Osteoblast (primary cell): ENCODE data around the gene PAQR4. TPM values are rescaled to one million over a fixed set of nuclear protein-coding genes. Genes with fewer than 3 reads are reported as not detected.
"Not testable (repeated sequence)": the region's sequence is repeated elsewhere in the genome, so short reads cannot be mapped to it uniquely, and the experiment has no call there.

ENCODE experiments used
- DNase-seq: peaks from one replicate; pipeline ENCODE4 v3.0.0; 2011; ENCODE audit warnings: low spot score, mixed read lengths; ENCODE audit not compliant: insufficient read length; ENCODE audit errors: missing footprints
- H2AFZ ChIP-seq: 2 replicates; pipeline ENCODE4 v1.6.0; 2011; ENCODE audit warnings: mild to moderate bottlenecking, low read length
- H3K27ac ChIP-seq: 2 replicates; pipeline ENCODE4 v1.5.1; 2011; ENCODE audit warnings: mild to moderate bottlenecking, low read depth, low read length, moderate library complexity
- H3K27me3 ChIP-seq: 2 replicates; pipeline ENCODE4 v1.6.0; 2012; ENCODE audit warnings: mild to moderate bottlenecking, control low read depth, inconsistent platforms, low read length, moderate library complexity; ENCODE audit not compliant: insufficient read depth
- H3K36me3 ChIP-seq: 2 replicates; pipeline ENCODE4 v1.5.1; 2011; ENCODE audit warnings: mild to moderate bottlenecking, low read length, control low read depth, moderate library complexity; ENCODE audit not compliant: insufficient read depth
- H3K4me1 ChIP-seq: 2 replicates; pipeline ENCODE4 v1.5.1; 2011; ENCODE audit warnings: mild to moderate bottlenecking, low read length, control low read depth, moderate library complexity; ENCODE audit not compliant: insufficient read depth
- H3K4me2 ChIP-seq: 2 replicates; pipeline ENCODE4 v1.6.0; 2011; ENCODE audit warnings: mild to moderate bottlenecking, low read length; ENCODE audit not compliant: insufficient read depth
- H3K4me3 ChIP-seq: fragments of 200-600 bp; sonication (generic); 3 replicates; pipeline ENCODE4 v1.5.1; 2012; ENCODE audit warnings: mild to moderate bottlenecking, low read length, inconsistent platforms; ENCODE audit not compliant: insufficient read depth
- H3K79me2 ChIP-seq: 2 replicates; pipeline ENCODE4 v1.6.0; 2012; ENCODE audit warnings: mild to moderate bottlenecking, low read length, control low read depth, inconsistent platforms; ENCODE audit not compliant: insufficient read depth
- H3K9me3 ChIP-seq: 2 replicates; pipeline ENCODE4 v1.5.1; 2011; ENCODE audit warnings: low read depth, low read length, control low read depth
- H4K20me1 ChIP-seq: 2 replicates; pipeline ENCODE4 v1.6.0; 2012; ENCODE audit warnings: mild to moderate bottlenecking, low read length, control low read depth; ENCODE audit not compliant: insufficient read depth
- total RNA-seq: library from RNA; depleted of rRNA; stranded (reverse); fragments of >200 nt; gene quantifications from 2 replicates; pipeline ENCODE4 v1.2.3, GENCODE V29; 2012
- TF ChIP-seq, protein P1 (sequence below): IDR thresholded peaks from 2 replicates; pipeline ENCODE4 v1.5.1; 2011; ENCODE audit warnings: mild to moderate bottlenecking, low read depth, low read length, moderate library complexity; ENCODE audit errors: extremely low read depth

The PAQR4 gene
- total RNA-seq, 1 donor, result 1.8 TPM

- DNase-seq, result peak; percentile 48
- no peaks in the 10 kb centered on the region for H4K20me1 ChIP-seq
- no peak overlapping the region for H3K27ac ChIP-seq
- no peaks in the 10 kb centered on the region for H3K27me3 ChIP-seq
- no peaks in the 10 kb centered on the region for H3K79me2 ChIP-seq
- H3K4me3 ChIP-seq, result no peak overlapping the region
- peaks cover 47% of the 10 kb centered on the region for H3K36me3 ChIP-seq
- no peaks in the 10 kb centered on the region for H3K4me1 ChIP-seq
- no peak overlapping the region for H3K4me2 ChIP-seq
- H2AFZ ChIP-seq, result no peak overlapping the region
- H3K9me3 ChIP-seq, result no peaks in the 10 kb centered on the region
- TF ChIP-seq, protein P1, sequence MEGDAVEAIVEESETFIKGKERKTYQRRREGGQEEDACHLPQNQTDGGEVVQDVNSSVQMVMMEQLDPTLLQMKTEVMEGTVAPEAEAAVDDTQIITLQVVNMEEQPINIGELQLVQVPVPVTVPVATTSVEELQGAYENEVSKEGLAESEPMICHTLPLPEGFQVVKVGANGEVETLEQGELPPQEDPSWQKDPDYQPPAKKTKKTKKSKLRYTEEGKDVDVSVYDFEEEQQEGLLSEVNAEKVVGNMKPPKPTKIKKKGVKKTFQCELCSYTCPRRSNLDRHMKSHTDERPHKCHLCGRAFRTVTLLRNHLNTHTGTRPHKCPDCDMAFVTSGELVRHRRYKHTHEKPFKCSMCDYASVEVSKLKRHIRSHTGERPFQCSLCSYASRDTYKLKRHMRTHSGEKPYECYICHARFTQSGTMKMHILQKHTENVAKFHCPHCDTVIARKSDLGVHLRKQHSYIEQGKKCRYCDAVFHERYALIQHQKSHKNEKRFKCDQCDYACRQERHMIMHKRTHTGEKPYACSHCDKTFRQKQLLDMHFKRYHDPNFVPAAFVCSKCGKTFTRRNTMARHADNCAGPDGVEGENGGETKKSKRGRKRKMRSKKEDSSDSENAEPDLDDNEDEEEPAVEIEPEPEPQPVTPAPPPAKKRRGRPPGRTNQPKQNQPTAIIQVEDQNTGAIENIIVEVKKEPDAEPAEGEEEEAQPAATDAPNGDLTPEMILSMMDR, result no peak
Observed at GRCh38 chr16:2939968-2940367, 29.2 kb upstream of the PAQR4 start.

GRCh38 chr16:2942045-2942444, 27.1 kb upstream of the PAQR4 start:
- TF ChIP-seq, protein P1, result no peak
- H2AFZ ChIP-seq, result no peak overlapping the region
- no peaks in the 10 kb centered on the region for H3K9me3 ChIP-seq
- H3K4me3 ChIP-seq, result no peak overlapping the region
- H3K27me3 ChIP-seq, result no peaks in the 10 kb centered on the region
- H3K4me1 ChIP-seq, result no peaks in the 10 kb centered on the region
- no peak overlapping the region for H3K4me2 ChIP-seq
- H3K27ac ChIP-seq, result no peak overlapping the region
- H3K36me3 ChIP-seq, result peaks cover 48% of the 10 kb centered on the region
- no peaks in the 10 kb centered on the region for H4K20me1 ChIP-seq
- no peak for DNase-seq
- no peaks in the 10 kb centered on the region for H3K79me2 ChIP-seq

DNA sequence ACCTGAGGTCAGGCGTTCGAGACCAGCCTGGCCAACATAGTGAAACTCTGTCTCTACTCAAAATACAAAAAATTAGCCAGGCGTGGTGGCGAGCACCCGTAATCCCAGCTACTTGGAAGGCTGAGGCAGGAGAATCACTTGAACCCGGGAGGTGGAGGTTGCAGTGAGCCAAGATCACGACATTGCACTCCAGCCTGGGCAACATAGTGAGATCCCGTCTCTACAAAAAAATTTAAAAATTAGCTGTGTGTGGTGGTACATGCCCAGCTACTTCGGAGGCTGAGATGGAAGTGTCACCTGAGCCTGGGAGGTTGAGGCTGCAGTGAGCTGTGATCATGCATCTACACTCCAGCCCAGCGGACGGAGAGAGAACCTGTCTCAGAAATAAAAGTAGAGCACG, 25.4 kb upstream of the PAQR4 start:
- H3K27me3 ChIP-seq, H2AFZ ChIP-seq, H3K27ac ChIP-seq, H3K79me2 ChIP-seq, H3K9me3 ChIP-seq, H3K4me3 ChIP-seq, H4K20me1 ChIP-seq, H3K4me1 ChIP-seq, DNase-seq, H3K4me2 ChIP-seq: not testable (repeated sequence)
- H3K36me3 ChIP-seq, result peaks cover 41% of the 10 kb centered on the region

- TF ChIP-seq, protein P1, result no peak
- Histone ChIP-seq H3K9me3 (no peaks in the 10 kb centered on the region), H3K36me3 (peaks cover 20% of the 10 kb centered on the region), H4K20me1 (no peaks in the 10 kb centered on the region), H3K4me3 (no peak overlapping the region), H3K27me3 (no peaks in the 10 kb centered on the region), H3K27ac (no peak overlapping the region), H3K4me1 (no peaks in the 10 kb centered on the region), H2AFZ (no peak overlapping the region), H3K79me2 (no peaks in the 10 kb centered on the region), H3K4me2 (no peak overlapping the region)
- peak; percentile 3 for DNase-seq
Observed at GRCh38 chr16:2946649-2947048, 22.5 kb upstream of the PAQR4 start.
